ENCODE data around the gene ATXN8OS. TPM values are rescaled to one million over a fixed set of nuclear protein-coding genes. Genes with fewer than 3 reads are reported as not detected.

The ATXN8OS gene
- polyA plus RNA-seq, 2 of the 4 experiments (the other 2 are of a cell fraction), result not detected

GRCh38 chr13:70090036-70090723, 17.4 kb upstream of the ATXN8OS start:
- FAIRE-seq, result no peak
- 38% methylated on average over 2 of the region's 2 CpGs for WGBS (ENCODE audit: missing lambda C conversion rate)
- no peak for TF ChIP-seq HES2 (IDR thresholded peaks at IDR 0.05)
- Histone ChIP-seq H3K27ac (no peak overlapping the region), H3K4me2 (no peak overlapping the region), H3K9me3 (no peaks in the 10 kb centered on the region), H3K4me1 (no peaks in the 10 kb centered on the region), H3K4me3 (no peak overlapping the region)
- CTCF ChIA-PET, result no interaction called here
- ATAC-seq, result no peak
- DNase-seq (ENCODE audit: low read depth in 1 of 2, low spot score in 1 of 2), result no peak
- POLR2A ChIA-PET, result no interaction called here

- WGBS (ENCODE audit: missing lambda C conversion rate), result 0% methylated on average over 1 of the region's 1 CpG
- FAIRE-seq, result no peak
Observed at GRCh38 chr13:70098669-70099068, 9.0 kb upstream of the ATXN8OS start.

More at GRCh38 chr13:70098669-70099068, 9.0 kb upstream of the ATXN8OS start:
- Histone ChIP-seq H3K9me3 (no peaks in the 10 kb centered on the region), H3K4me2 (no peak overlapping the region), H3K27ac (no peak overlapping the region), H3K4me1 (no peaks in the 10 kb centered on the region), H3K4me3 (no peak overlapping the region)
- ATAC-seq, result no peak
- no peak for DNase-seq (ENCODE audit: low read depth in 1 of 2, low spot score in 1 of 2)
- ChIA-PET CTCF (interaction anchor here (0.8 to 1.7 kb wide), 2 partner anchors 12 to 472 kb away, joined by 3 to 7 read pairs; no protein-coding TSS in a partner anchor), POLR2A (no interaction called here)
- no peak for TF ChIP-seq HDAC2 (IDR thresholded peaks at IDR 0.05)
- TF ChIP-seq KDM5A (IDR thresholded peaks at IDR 0.05), result no peak
- TF ChIP-seq BCL3 (IDR thresholded peaks at IDR 0.05), result no peak
- TF ChIP-seq GATA3 (IDR thresholded peaks at IDR 0.05; ENCODE audit: borderline replicate concordance), result no peak
- no peak for TF ChIP-seq POLR2AphosphoS2 (conservative IDR thresholded peaks at IDR 0.05; ENCODE audit: low read length)
- no peak for TF ChIP-seq CBX2 (IDR thresholded peaks at IDR 0.05; ENCODE audit: borderline replicate concordance, low read depth)
- TF ChIP-seq KDM1A (IDR thresholded peaks at IDR 0.05; ENCODE audit: low read depth), result no peak
- TF ChIP-seq FOSB (CRISPR knock-in tag; IDR thresholded peaks at IDR 0.05), result no peak
- no peak for TF ChIP-seq RCOR1 (IDR thresholded peaks at IDR 0.05; ENCODE audit: low read depth, low read length)
- no peak for TF ChIP-seq CTCF (IDR thresholded peaks at IDR 0.05)
- TF ChIP-seq BHLHE40 (IDR thresholded peaks at IDR 0.05; ENCODE audit: low read depth, low read length), result no peak
- TF ChIP-seq E2F6 (IDR thresholded peaks at IDR 0.05; ENCODE audit: borderline replicate concordance, low read depth), result no peak
- no peak for TF ChIP-seq FOXS1 (CRISPR knock-in tag; IDR thresholded peaks at IDR 0.05)
- no peak for TF ChIP-seq HMGXB4 (CRISPR knock-in tag; IDR thresholded peaks at IDR 0.05; ENCODE audit: borderline replicate concordance)
- no peak for TF ChIP-seq EHF (CRISPR knock-in tag; IDR thresholded peaks at IDR 0.05)
- no peak for TF ChIP-seq JUN (IDR thresholded peaks at IDR 0.05)
- no peak for TF ChIP-seq PHF8 (IDR thresholded peaks at IDR 0.05; ENCODE audit: borderline replicate concordance, low read depth)
- TF ChIP-seq PBX3 (IDR thresholded peaks at IDR 0.05), result no peak
- no peak for TF ChIP-seq JUNB (IDR thresholded peaks at IDR 0.05)

Measured in A549 (cell line).